ENCODE results near the gene C2CD5. TPM values are rescaled to one million over a fixed set of nuclear protein-coding genes. Genes with fewer than 3 reads are reported as not detected.
A peak's percentile ranks its signal among the peaks of the same experiment; 100 is the strongest.

The C2CD5 gene
- 10 to 100 TPM; 31.2 to 42.8 (median 41.9) TPM for total RNA-seq
- total RNA-seq (2013): 61.0 TPM

GRCh38 chr12:22544038-22544979, at the start of gene C2CD5:
Gene C2CD5 (minus strand): TSS chr12:22544542. CDS start chr12:22544150, 392 bp downstream.
- Histone ChIP-seq H3K4me1 (ENCODE audit: control insufficient read depth, insufficient read depth, low read length) (peaks cover 18% of the 10 kb centered on the region), H3K27me3 (ENCODE audit: control insufficient read depth, insufficient read depth, low read length) (no peaks in the 10 kb centered on the region), H3K9me3 (ENCODE audit: control insufficient read depth, insufficient read depth, low read length) (no peaks in the 10 kb centered on the region), H3K4me3 (ENCODE audit: low read length) (peak within 1 kb of the TSS; percentile 97), H3K27ac (ENCODE audit: low read length) (peak within 1 kb of the TSS; percentile 92), H3K36me3 (ENCODE audit: control insufficient read depth, insufficient read depth, low read length) (peaks cover 2% of the 10 kb centered on the region)
- Mint-ChIP-seq H3K27ac (peak within 1 kb of the TSS; percentile 91 to 92), H3K9me3 (no peaks in the 10 kb centered on the region), H3K27me3 (ENCODE audit: low read depth in 2 of 2) (peaks cover 3 to 17% of the 10 kb centered on the region in 2 donors), H3K4me3 (peak within 1 kb of the TSS; percentile 96), H3K4me1 (peaks cover 33 to 34% of the 10 kb centered on the region in 2 donors), H3K36me3 (no peaks in the 10 kb centered on the region)
- 1% methylated on average over 80 of the region's 80 CpGs for WGBS (ENCODE audit: insufficient coverage)
- intact Hi-C loops (cut with micrococcal nuclease): loop anchor here (1.0 kb wide), 2 partner anchors 81 to 498 kb away; partner anchors contain the start of genes CMAS and ETNK1
- peak; percentile 25 for TF ChIP-seq CTCF (IDR thresholded peaks at IDR 0.05)
- DNase-seq (peak; percentile 89 to 98), ATAC-seq (peak; percentile 90 to 97 (median 90))

GRCh38 chr12:22593864-22594263, 49.5 kb upstream of the C2CD5 start:
- Histone ChIP-seq H3K27me3 (ENCODE audit: control insufficient read depth, insufficient read depth, low read length) (no peaks in the 10 kb centered on the region), H3K36me3 (ENCODE audit: control insufficient read depth, insufficient read depth, low read length) (no peaks in the 10 kb centered on the region), H3K27ac (ENCODE audit: low read length) (no peak overlapping the region), H3K4me1 (ENCODE audit: control insufficient read depth, insufficient read depth, low read length) (no peaks in the 10 kb centered on the region), H3K4me3 (ENCODE audit: low read length) (no peak overlapping the region), H3K9me3 (ENCODE audit: control insufficient read depth, insufficient read depth, low read length) (no peaks in the 10 kb centered on the region)
- DNase-seq: no peak
- peaks cover 4 to 15% of the 10 kb centered on the region in 2 donors for H3K27me3 Mint-ChIP-seq (ENCODE audit: low read depth in 2 of 2)
- H3K4me1 Mint-ChIP-seq: no peaks in the 10 kb centered on the region
- intact Hi-C loops (cut with micrococcal nuclease): no loop called here
- H3K9me3 Mint-ChIP-seq: no peaks in the 10 kb centered on the region
- no peak overlapping the region for H3K27ac Mint-ChIP-seq
- H3K36me3 Mint-ChIP-seq: no peaks in the 10 kb centered on the region
- TF ChIP-seq CTCF (IDR thresholded peaks at IDR 0.05): no peak
- no peak for ATAC-seq
- no peak overlapping the region for H3K4me3 Mint-ChIP-seq

GRCh38 chr12:22588817-22589216, 44.5 kb upstream of the C2CD5 start:
- 91% methylated on average over 3 of the region's 4 CpGs for WGBS (ENCODE audit: insufficient coverage)
- Histone ChIP-seq H3K9me3 (ENCODE audit: control insufficient read depth, insufficient read depth, low read length) (no peaks in the 10 kb centered on the region), H3K4me3 (ENCODE audit: low read length) (no peak overlapping the region), H3K36me3 (ENCODE audit: control insufficient read depth, insufficient read depth, low read length) (no peaks in the 10 kb centered on the region), H3K4me1 (ENCODE audit: control insufficient read depth, insufficient read depth, low read length) (no peaks in the 10 kb centered on the region), H3K27me3 (ENCODE audit: control insufficient read depth, insufficient read depth, low read length) (no peaks in the 10 kb centered on the region), H3K27ac (ENCODE audit: low read length) (no peak overlapping the region)
- H3K4me3 Mint-ChIP-seq: no peak overlapping the region
- no peaks in the 10 kb centered on the region for H3K4me1 Mint-ChIP-seq
- intact Hi-C loops (cut with micrococcal nuclease): no loop called here
- ATAC-seq (no peak), DNase-seq (no peak)
- no peaks in the 10 kb centered on the region for H3K36me3 Mint-ChIP-seq
- H3K9me3 Mint-ChIP-seq: no peaks in the 10 kb centered on the region
- peaks cover 7 to 17% of the 10 kb centered on the region in 2 donors for H3K27me3 Mint-ChIP-seq (ENCODE audit: low read depth in 2 of 2)
- H3K27ac Mint-ChIP-seq: no peak overlapping the region
- TF ChIP-seq CTCF (IDR thresholded peaks at IDR 0.05): no peak

All from natural killer cell (primary cell).